ENCODE data around the gene ZNF593OS.

DNA sequence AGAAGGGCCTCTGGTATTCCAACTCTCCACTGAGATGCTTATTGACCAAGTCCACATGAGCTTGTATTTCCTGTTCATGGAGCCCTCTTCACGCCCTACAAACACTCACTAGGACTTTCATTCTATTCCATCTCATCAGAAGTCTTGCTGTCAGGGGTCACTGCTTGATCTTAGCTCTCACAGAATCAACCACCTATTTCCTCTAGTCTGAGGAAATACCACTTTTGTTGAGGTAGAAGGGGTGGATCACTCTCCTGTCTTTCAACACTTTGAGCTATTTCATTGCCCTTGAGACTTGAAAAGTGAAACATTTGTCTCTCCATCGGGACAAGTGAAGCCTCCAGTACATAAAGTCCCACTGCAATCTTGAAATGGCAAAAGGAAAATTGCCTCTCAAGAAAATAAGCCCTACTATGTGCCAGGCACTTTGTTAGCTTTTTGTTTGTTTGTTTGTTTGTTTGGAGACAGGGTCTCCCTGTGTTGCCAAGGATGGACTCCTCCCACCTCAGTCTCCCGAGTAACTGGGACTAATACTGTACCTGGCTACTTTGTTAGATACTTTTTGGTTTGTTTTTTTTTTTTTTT lies 32.6 kb downstream of the ZNF593OS start:
- TF ChIP-seq POLR2A (IDR thresholded peaks at IDR 0.05) (no peak), CTCF (IDR thresholded peaks at IDR 0.05) (no peak)

All from transverse colon (tissue), 3 donors.